HG03045 (cell line): Measurements from ENCODE around the gene ABLIM2.
"Not testable (repeated sequence)": the region's sequence is repeated elsewhere in the genome, so short reads cannot be mapped to it uniquely, and the experiment has no call there.

Experiments used
- ATAC-seq: cut with Tn5 transposase; IDR thresholded peaks from one replicate; pipeline ENCODE4 v1.9.1; 2021; ENCODE audit warnings: mild to moderate bottlenecking, moderate library complexity; ENCODE audit not compliant: unreplicated experiment

Gene ABLIM2

DNA sequence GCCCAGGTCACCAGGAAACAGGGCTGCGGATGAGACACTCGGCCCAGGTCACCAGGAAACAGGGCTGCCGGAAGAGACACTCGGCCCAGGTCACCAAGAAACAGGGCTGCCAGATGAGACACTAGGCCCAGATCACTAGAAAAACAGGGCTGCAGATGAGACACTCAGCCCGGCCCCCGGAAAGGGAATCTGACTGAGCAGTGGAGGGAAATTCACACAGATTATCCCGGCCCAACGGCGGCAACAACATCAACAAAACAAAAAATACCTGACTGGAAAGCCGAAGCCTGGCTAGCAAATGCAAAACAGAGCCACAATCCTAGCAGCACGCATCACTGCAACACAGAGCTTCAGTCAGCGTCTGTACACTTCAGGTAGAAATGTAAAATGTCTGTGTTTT is 239.6 kb downstream of the ABLIM2 start:
- ATAC-seq = no peak

DNA sequence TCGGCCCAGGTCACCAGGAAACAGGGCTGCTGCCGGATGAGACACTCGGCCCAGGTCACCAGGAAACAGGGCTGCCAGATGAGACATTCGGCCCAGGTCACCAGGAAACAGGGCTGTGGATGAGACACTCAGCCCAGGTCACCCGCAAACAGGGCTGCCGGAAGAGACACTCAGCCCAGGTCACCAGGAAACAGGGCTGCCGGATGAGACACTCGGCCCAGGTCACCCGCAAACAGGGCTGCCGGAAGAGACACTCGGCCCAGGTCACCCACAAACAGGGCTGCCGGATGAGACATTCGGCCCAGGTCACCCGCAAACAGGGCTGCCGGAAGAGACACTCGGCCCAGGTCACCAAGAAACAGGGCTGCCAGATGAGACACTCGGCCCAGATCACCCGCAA is 240.4 kb downstream of the ABLIM2 start:
- ATAC-seq = not testable (repeated sequence)

DNA sequence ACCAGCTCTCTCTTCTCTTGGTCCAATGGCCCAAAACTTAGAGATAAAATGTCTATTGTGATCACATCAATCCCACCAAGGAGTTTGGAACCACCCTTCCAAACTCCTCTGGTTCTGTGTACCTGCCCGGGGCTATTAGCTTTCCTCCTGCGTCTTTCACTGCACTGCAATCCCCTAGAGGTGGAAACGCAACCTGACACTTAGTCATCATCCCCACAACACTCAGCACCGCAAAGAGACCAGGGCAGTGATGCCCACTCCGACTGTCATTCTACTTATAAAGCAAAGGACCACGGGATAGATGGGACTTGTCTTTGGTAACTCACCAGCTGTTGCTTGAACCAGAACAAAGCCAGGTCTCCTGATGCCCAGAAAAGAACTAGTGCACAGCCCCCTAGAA is 240.9 kb downstream of the ABLIM2 start:
- no peak for ATAC-seq

DNA sequence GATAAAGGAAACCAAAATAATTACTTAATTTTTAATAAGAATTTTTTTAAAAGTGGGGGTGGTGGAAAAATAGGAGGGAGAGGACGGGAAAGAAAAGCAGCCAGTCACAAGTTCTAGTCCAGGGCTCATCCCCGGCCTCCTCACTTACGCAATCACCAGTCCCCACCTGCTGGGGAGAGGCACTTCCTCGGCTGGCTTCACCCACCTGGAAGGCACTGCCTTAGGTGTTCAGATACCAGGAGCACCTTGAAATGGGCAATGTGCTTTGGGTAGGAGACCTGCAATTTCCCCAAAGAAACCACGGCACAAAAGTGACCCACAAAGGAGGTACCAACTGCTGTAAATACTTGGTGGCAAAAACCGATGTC is 242.8 kb downstream of the ABLIM2 start:
- no peak for ATAC-seq
